Psoas muscle (tissue), 8 donors: ENCODE results near the gene SLC35C1. TPM values are rescaled to one million over a fixed set of nuclear protein-coding genes. Genes with fewer than 3 reads are reported as not detected.

Source experiments
- ATAC-seq, 4 donors: fragments of 200-7000 bp; cut with Tn5 transposase; one replicate each; pipeline ENCODE4 v1.9.1; 2020; ENCODE audit warnings: moderate library complexity in 3 of 4, mild to moderate bottlenecking in 2 of 4
- DNase-seq, 2 donors: peaks; one replicate each; pipeline ENCODE4 v3.0.0-alpha.2; 2020
- H3K27ac ChIP-seq: fragments of 200-600 bp; one replicate; pipeline ENCODE4 v1.8.0; 2022
- H3K27me3 ChIP-seq, 3 donors: fragments of 200-600 bp in 1 of 3; one replicate each; pipeline versions ENCODE4 v1.6.1 to v1.8.0; 2013 to 2022; ENCODE audit warnings: low read length in 2 of 3, mild to moderate bottlenecking in 2 of 3, moderate library complexity in 1 of 3; ENCODE audit not compliant: insufficient read depth in 3 of 3
- H3K36me3 ChIP-seq, 2 donors: fragments of 200-600 bp in 1 of 2; one replicate each; pipeline versions ENCODE4 v1.6.1 to v1.8.0; 2013 to 2022; ENCODE audit warnings: low read depth in 1 of 2, mild to moderate bottlenecking in 1 of 2, moderate library complexity in 1 of 2; ENCODE audit not compliant: insufficient read depth in 1 of 2
- H3K4me1 ChIP-seq: fragments of 200-600 bp; one replicate; pipeline ENCODE4 v1.8.0; 2022
- H3K4me3 ChIP-seq: fragments of 200-600 bp; one replicate; pipeline ENCODE4 v1.8.0; 2022; ENCODE audit warnings: mild to moderate bottlenecking
- H3K9me3 ChIP-seq: fragments of 200-600 bp; one replicate; pipeline ENCODE4 v1.8.0; 2022
- WGBS, 3 donors: extraction: QIAGEN DNeasy Blood & Tissue Kit; methylation state at CpG; one replicate each; pipeline versions ENCODE4 v1.1.6 to v1.1.7; 2013; 5-methylcytosine and 5-hydroxymethylcytosine counted together
- intact Hi-C, 2 donors: fragments of 100-400 bp; cut with DNase I; formaldehyde crosslinking; loops; one replicate each; pipeline versions ENCODE4 v1.11.0 to v1.14.2; 2022
- polyA plus RNA-seq, 3 donors: library from polyadenylated mRNA; stranded (reverse); fragments of 200-250 nt; gene quantifications; one replicate each; pipeline ENCODE4 v1.2.3, GENCODE V29; 2013
- total RNA-seq, 4 donors: library from RNA; stranded (reverse); fragmentation: NEBNext Ultra II Directional in 2 of 4; extraction: Animal tissue kit (Norgen Biotek cat#: 25700) in 2 of 4; gene quantifications; one replicate each; pipeline versions ENCODE4 v1.2.1 to v1.2.4, GENCODE V29; 2021 to 2023
- TF ChIP-seq, protein P1 (sequence below): fragments of 200-600 bp; IDR thresholded peaks from one replicate; pipeline ENCODE4 v1.8.0; 2022; ENCODE audit warnings: antibody characterized with exemption
- donor health status: healthy with polysubstance abuse.
- donor health status: DM: no; HTN: no; CAD: no; lungs with moderate emphysema.
- donor health status: Bipolar disorder and iron deficiency.
- donor health status: healthy.
- donor health status: DM: yes; HTN: yes; CAD: no.
- donor health status: DM: no; HTN: no; CAD: no.
- donor health status: DM: no; HTN: no; CAD: no.
- donor health status: DM: yes; HTN: yes; CAD: no.

SLC35C1 gene
- total and polyA plus RNA-seq, 7 donors, result 5.3 to 11.8 (median 7.4) TPM

DNA sequence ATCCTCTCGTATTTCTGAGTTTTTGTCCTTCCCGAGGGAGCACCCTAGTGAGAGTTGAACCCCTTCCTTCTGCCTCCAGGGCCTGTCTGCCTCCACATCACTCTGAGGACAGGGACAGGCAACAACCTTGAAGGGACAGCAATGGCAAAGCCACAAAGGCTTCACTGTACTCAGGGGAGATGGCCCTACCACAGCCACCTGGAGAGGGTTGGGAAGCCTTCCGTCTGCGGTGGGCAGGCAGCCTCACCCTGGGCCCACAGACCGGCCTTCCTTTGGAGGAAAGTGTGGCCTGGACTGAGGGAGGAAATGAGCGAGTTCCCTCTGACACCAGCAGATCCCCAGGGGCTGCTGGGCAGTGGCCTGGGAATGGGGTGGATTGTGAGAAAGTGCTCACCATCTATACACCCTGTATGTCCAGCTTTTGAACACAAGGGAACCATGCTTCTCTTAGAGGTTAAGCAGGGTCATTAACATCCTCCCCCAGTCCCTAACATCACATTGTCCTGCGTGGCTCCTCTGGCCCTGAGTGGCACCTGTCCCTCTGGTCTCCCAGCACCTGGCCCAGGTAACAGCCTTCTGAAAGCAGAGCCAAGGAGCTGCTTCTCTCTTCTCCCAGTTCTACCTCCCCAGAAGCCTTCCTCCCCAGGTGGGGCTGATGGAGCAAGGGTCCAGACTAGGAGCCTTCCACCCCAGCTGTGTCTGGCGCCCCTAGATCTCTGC, 6.8 kb downstream of the SLC35C1 start:
- H3K27ac ChIP-seq, result no peak overlapping the region
- DNase-seq (no peak), ATAC-seq (no peak)
- TF ChIP-seq, protein P1, sequence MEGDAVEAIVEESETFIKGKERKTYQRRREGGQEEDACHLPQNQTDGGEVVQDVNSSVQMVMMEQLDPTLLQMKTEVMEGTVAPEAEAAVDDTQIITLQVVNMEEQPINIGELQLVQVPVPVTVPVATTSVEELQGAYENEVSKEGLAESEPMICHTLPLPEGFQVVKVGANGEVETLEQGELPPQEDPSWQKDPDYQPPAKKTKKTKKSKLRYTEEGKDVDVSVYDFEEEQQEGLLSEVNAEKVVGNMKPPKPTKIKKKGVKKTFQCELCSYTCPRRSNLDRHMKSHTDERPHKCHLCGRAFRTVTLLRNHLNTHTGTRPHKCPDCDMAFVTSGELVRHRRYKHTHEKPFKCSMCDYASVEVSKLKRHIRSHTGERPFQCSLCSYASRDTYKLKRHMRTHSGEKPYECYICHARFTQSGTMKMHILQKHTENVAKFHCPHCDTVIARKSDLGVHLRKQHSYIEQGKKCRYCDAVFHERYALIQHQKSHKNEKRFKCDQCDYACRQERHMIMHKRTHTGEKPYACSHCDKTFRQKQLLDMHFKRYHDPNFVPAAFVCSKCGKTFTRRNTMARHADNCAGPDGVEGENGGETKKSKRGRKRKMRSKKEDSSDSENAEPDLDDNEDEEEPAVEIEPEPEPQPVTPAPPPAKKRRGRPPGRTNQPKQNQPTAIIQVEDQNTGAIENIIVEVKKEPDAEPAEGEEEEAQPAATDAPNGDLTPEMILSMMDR, result no peak
- peaks cover 0 to 27% of the 10 kb centered on the region in 2 donors for H3K36me3 ChIP-seq
- peaks cover 17% of the 10 kb centered on the region for H3K4me1 ChIP-seq
- intact Hi-C loops, result no loop called here
- 83 to 87% (median 84%) methylated on average over 8 of the region's 8 CpGs for WGBS, 3 donors
- no peaks in the 10 kb centered on the region for H3K27me3 ChIP-seq
- H3K9me3 ChIP-seq, result no peaks in the 10 kb centered on the region
- H3K4me3 ChIP-seq, result no peak overlapping the region

GRCh38 chr11:45812581-45813548, 7.9 kb downstream of the SLC35C1 start:
- 75 to 82% (median 82%) methylated on average over 7 of the region's 7 CpGs for WGBS, 3 donors
- DNase-seq, result no peak
- TF ChIP-seq, protein P1, result no peak
- Histone ChIP-seq H3K27me3 (no peaks in the 10 kb centered on the region), H3K27ac (no peak overlapping the region), H3K36me3 (peaks cover 0 to 27% of the 10 kb centered on the region in 2 donors), H3K9me3 (no peaks in the 10 kb centered on the region), H3K4me3 (no peak overlapping the region), H3K4me1 (peaks cover 6% of the 10 kb centered on the region)
- no peak for ATAC-seq
- intact Hi-C loops, result no loop called here

GRCh38 chr11:45815747-45816146, 10.8 kb downstream of the SLC35C1 start:
- intact Hi-C loops, result no loop called here

DNA sequence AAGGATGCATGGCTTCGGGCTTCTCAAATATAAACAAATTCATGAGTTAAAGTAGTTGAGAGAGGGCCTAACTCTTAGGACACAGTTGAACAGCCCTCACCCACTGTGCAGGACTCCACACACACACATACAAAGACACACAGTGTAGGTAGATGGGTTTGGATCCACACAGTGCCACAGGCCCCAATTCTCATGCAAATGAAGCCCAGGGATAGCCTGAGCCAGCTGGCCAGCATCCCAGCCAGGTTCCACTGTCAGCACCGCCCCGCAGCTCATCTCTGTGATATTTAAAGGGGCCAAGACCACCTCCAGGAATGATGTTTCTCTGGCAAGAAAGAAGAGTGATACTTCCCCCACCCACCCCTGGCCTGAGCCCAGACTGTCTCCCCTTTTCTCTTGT, 11.7 kb downstream of the SLC35C1 start:
- DNase-seq, result no peak
- no peak for ATAC-seq
- peaks cover 0 to 7% of the 10 kb centered on the region in 2 donors for H3K36me3 ChIP-seq
- no peaks in the 10 kb centered on the region for H3K27me3 ChIP-seq
- TF ChIP-seq, protein P1, result no peak
- H3K9me3 ChIP-seq, result no peaks in the 10 kb centered on the region
- H3K27ac ChIP-seq, result no peak overlapping the region
- no peak overlapping the region for H3K4me3 ChIP-seq
- intact Hi-C loops, result no loop called here
- H3K4me1 ChIP-seq, result no peaks in the 10 kb centered on the region
- WGBS, 3 donors, result 52 to 57% (median 53%) methylated on average over 3 of the region's 3 CpGs

More at GRCh38 chr11:45815747-45816146, 10.8 kb downstream of the SLC35C1 start:
- H3K36me3 ChIP-seq, result peaks cover 0 to 15% of the 10 kb centered on the region in 2 donors
- H3K4me1 ChIP-seq, result no peaks in the 10 kb centered on the region
- TF ChIP-seq, protein P1, result no peak
- H3K27me3 ChIP-seq, result no peaks in the 10 kb centered on the region
- ATAC-seq (peak in 1 of 4 donors; percentile 36), DNase-seq (no peak)
- no peak overlapping the region for H3K4me3 ChIP-seq
- 80 to 84% (median 81%) methylated on average over 3 of the region's 3 CpGs for WGBS, 3 donors
- H3K9me3 ChIP-seq, result no peaks in the 10 kb centered on the region
- no peak overlapping the region for H3K27ac ChIP-seq
